Stimulated activated CD8-positive, alpha-beta memory T cell treated with anti-CD3 and anti-CD28 coated beads, Interleukin-12 subunit alpha, Interleukin-12 subunit beta, amount 100 ng/mL, for 4 hours (primary cell): ENCODE results near the gene SIRPA.

Source experiments
- DNase-seq: peaks from one replicate; pipeline ENCODE4 v3.0.0-alpha.2; 2020; ENCODE audit warnings: low read depth

SIRPA gene

GRCh38 chr20:1934156-1934555, 38.9 kb downstream of the SIRPA start:
- DNase-seq: no peak

- DNase-seq: no peak
Observed at GRCh38 chr20:1934721-1935573, 39.7 kb downstream of the SIRPA start.

GRCh38 chr20:1935696-1936366, 40.6 kb downstream of the SIRPA start:
- no peak for DNase-seq

GRCh38 chr20:1937316-1937976, 42.2 kb downstream of the SIRPA start:
- no peak for DNase-seq

- no peak for DNase-seq
Observed at GRCh38 chr20:1938464-1939269, 43.5 kb downstream of the SIRPA start.

GRCh38 chr20:1939270-1939595, 44.0 kb downstream of the SIRPA start:
- no peak for DNase-seq

GRCh38 chr20:1940581-1940980, 45.4 kb downstream of the SIRPA start:
- DNase-seq: no peak

GRCh38 chr20:1941226-1941625, 46.0 kb downstream of the SIRPA start:
- DNase-seq: no peak

GRCh38 chr20:1942061-1942460, 46.9 kb downstream of the SIRPA start:
- DNase-seq: no peak

GRCh38 chr20:1942486-1943274, 47.5 kb downstream of the SIRPA start:
- no peak for DNase-seq

- DNase-seq: no peak
Observed at GRCh38 chr20:1943275-1944002, 48.2 kb downstream of the SIRPA start.

GRCh38 chr20:1944345-1945091, 49.3 kb downstream of the SIRPA start:
- no peak for DNase-seq

GRCh38 chr20:1945134-1945618, 50.0 kb downstream of the SIRPA start:
- no peak for DNase-seq

GRCh38 chr20:1945660-1946059, 50.5 kb downstream of the SIRPA start:
- DNase-seq: no peak

GRCh38 chr20:1946442-1946761, 51.2 kb downstream of the SIRPA start:
- no peak for DNase-seq

- no peak for DNase-seq
Observed at GRCh38 chr20:1946762-1947534, 51.7 kb downstream of the SIRPA start.

GRCh38 chr20:1947535-1947846, 52.3 kb downstream of the SIRPA start:
- no peak for DNase-seq

GRCh38 chr20:1949347-1950100, 54.3 kb downstream of the SIRPA start:
- no peak for DNase-seq

- no peak for DNase-seq
Observed at GRCh38 chr20:1950836-1951235, 55.6 kb downstream of the SIRPA start.
